Bone marrow (tissue), 2 donors: ENCODE measurements around the gene RBM47.

Source experiments
- DNase-seq, 2 donors: peaks; one replicate each; lab custom pipeline; 2025; lab: John Stamatoyannopoulos, UW

Gene RBM47

GRCh38 chr4:40623707-40624106, 6.0 kb downstream of the RBM47 start:
- DNase-seq = no peak

GRCh38 chr4:40622913-40623312, 6.8 kb downstream of the RBM47 start:
- no peak for DNase-seq

GRCh38 chr4:40621592-40622512, 7.8 kb downstream of the RBM47 start:
- DNase-seq = peak; percentile 64 to 90

GRCh38 chr4:40621229-40621591, 8.5 kb downstream of the RBM47 start:
- no peak for DNase-seq

GRCh38 chr4:40619600-40619999, 10.1 kb downstream of the RBM47 start:
- DNase-seq = no peak

- DNase-seq = no peak
Measured at GRCh38 chr4:40617872-40618271, 11.8 kb downstream of the RBM47 start.

- no peak for DNase-seq
Measured at GRCh38 chr4:40614031-40614430, 15.6 kb downstream of the RBM47 start.

GRCh38 chr4:40613456-40613855, 16.2 kb downstream of the RBM47 start:
- DNase-seq = no peak

GRCh38 chr4:40612831-40613230, 16.8 kb downstream of the RBM47 start:
- DNase-seq = no peak

GRCh38 chr4:40612283-40612682, 17.4 kb downstream of the RBM47 start:
- no peak for DNase-seq

- DNase-seq = no peak
Measured at GRCh38 chr4:40608628-40609027, 21.0 kb downstream of the RBM47 start.

- no peak for DNase-seq
Measured at GRCh38 chr4:40607221-40607620, 22.4 kb downstream of the RBM47 start.

GRCh38 chr4:40606239-40606767, 23.4 kb downstream of the RBM47 start:
- DNase-seq = no peak

GRCh38 chr4:40603281-40603680, 26.4 kb downstream of the RBM47 start:
- DNase-seq = no peak

GRCh38 chr4:40601641-40602040, 28.0 kb downstream of the RBM47 start:
- no peak for DNase-seq

GRCh38 chr4:40600850-40601249, 28.8 kb downstream of the RBM47 start:
- DNase-seq = no peak

- DNase-seq = no peak
Measured at GRCh38 chr4:40599431-40599830, 30.2 kb downstream of the RBM47 start.

- DNase-seq = no peak
Measured at GRCh38 chr4:40596522-40596921, 33.1 kb downstream of the RBM47 start.

GRCh38 chr4:40595981-40596380, 33.7 kb downstream of the RBM47 start:
- no peak for DNase-seq

GRCh38 chr4:40594261-40595178, 35.1 kb downstream of the RBM47 start:
- DNase-seq = no peak

- no peak for DNase-seq
Measured at GRCh38 chr4:40592034-40592433, 37.6 kb downstream of the RBM47 start.

GRCh38 chr4:40587826-40588225, 41.8 kb downstream of the RBM47 start:
- DNase-seq = no peak

GRCh38 chr4:40587351-40587750, 42.3 kb downstream of the RBM47 start:
- no peak for DNase-seq
